GM04504 (cell line): ENCODE measurements around the gene GPR31.

Experiments used
- DNase-seq: peaks from one replicate; pipeline ENCODE4 v3.0.0-alpha.2; 2012; ENCODE audit warnings: low read depth

GPR31 gene

GRCh38 chr6:167165858-167166471 lies 8.2 kb upstream of the GPR31 start:
- DNase-seq: no peak

DNA sequence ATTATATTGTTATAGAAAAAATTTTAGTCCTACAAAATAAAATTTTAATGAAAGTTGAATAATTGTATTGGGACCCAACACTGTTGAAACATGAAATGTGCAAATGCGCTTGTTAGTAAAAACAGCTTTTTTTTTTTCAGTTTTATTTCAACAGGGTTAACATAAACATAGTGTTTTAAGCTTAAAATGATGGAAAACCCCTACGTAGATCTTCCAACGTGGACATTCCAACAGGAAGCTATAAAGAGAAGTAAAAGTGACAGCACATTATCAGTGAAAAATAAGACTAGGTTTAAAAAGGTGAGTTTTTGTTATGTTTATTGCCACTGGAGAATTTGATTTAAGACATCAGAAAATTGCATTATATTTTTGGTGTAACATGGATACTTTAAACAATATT lies 6.5 kb upstream of the GPR31 start:
- no peak for DNase-seq

DNA sequence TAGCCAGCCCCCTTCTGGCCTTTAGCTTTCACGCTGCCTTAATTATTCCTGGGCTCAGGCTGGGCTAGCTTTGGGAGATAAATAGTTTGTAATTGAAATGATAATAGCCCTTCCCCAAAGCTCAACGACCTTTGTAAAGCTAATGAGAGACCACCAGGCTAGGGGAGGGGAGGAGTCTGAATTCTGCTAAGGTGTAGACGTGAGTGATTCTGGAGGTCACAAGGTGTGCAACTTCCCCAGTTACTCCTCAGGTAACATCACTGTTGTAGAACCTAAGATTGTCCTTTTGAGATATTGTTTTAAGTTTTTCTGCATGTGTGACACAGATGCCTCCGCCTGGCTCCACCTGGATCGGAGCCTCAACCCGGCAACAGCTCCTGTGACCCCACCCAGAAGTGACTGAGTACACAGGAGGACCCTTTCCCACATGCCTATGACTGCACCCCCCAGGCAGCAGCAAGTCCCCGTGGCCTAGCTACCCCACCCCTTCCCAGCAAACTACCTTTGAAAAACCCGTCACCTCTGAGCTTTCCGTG lies 5.8 kb upstream of the GPR31 start:
- DNase-seq: no peak

DNA sequence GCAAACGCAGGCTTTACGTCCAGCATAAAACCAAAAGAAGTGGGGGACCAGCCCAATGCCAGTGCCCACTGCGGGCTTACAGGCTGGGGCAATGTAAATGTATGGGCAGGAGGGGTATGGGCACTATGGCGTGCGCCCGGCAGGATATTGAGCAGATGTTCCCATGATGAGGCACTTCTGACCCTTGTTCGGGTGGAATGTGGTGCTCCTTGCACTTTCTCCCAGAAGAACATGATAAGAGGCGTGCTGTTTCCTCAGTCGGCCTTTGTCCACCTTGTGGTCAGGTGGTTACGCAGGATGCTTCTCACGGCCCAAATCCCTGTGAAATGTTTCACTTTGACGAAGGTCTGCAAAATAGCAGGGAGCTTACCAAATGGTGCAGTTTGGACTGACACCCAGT lies 4.8 kb upstream of the GPR31 start:
- no peak for DNase-seq

DNA sequence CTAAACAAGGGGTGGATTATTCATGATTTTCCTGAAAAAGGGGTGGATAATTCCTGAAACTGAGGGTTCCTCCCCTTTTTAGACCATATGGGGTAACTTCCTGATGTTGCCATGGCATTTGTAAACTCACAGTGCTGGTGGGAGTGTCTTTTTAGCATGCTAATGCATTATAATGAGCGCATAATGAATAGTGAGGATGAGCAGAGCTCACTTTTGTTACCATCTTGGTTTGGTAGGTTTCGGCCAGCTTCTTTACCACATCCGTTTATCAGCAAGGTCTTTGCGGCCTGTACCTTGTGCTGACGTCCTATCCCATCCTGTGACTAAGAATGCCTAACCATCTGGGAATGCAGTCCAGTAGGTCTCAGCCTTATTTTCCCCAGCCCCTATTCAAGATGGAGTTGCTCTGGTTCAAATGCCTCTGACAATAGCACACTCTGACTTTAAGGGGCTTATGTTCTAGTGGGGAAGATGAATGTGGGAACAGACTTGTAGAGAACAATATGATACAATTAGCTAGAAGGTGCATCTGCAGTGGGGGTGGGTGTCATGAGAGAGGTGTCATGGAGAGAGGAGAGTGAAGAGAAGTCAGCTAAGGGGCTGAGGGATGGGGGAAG lies 4.2 kb upstream of the GPR31 start:
- DNase-seq: no peak

- no peak for DNase-seq
Measured at GRCh38 chr6:167157414-167157813, 366 bp downstream of the GPR31 start.

DNA sequence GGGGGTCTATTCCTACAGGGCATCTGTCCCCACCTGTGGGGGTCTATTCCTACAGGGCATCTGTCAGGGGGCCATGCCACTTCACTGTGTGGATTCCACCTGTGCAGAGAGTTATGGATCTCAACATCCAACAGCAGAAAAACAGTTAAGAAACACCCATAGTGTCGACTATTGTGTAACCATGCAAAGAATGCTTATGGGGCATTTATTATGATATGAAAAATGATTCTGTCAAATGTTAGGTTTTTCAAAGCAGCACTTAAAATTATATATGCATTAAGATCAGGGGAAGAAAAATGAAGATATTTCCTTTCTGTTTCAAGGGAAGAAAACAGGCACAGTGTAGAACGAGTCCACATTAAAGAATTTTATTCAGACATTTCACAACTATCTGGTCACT lies 2.9 kb downstream of the GPR31 start:
- DNase-seq: no peak

DNA sequence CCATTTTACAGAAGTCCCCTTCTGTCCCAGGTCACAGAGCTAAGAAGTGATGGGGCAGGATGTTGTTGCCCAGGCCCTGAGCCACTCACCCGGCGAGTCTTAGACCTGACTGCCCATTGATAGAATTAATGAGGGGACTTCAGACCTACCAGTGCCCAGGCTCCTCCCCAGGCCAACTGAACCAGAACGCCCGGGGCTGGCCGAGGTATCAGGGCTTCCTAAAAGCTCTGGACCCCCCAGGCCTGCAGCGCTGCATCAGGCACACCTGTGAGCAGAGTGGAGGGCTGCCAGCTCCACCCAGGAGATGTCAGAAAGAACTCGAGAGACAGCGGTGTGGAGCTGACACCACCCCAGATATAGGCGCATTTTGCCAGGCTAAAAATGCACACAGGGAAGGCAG lies 3.5 kb downstream of the GPR31 start:
- no peak for DNase-seq

- DNase-seq: no peak
Measured at GRCh38 chr6:167153521-167153959, 4.2 kb downstream of the GPR31 start.

GRCh38 chr6:167152862-167153261 lies 4.9 kb downstream of the GPR31 start:
- no peak for DNase-seq

GRCh38 chr6:167151648-167152047 lies 6.1 kb downstream of the GPR31 start:
- DNase-seq: no peak

GRCh38 chr6:167150941-167151549 lies 6.7 kb downstream of the GPR31 start:
- no peak for DNase-seq

DNA sequence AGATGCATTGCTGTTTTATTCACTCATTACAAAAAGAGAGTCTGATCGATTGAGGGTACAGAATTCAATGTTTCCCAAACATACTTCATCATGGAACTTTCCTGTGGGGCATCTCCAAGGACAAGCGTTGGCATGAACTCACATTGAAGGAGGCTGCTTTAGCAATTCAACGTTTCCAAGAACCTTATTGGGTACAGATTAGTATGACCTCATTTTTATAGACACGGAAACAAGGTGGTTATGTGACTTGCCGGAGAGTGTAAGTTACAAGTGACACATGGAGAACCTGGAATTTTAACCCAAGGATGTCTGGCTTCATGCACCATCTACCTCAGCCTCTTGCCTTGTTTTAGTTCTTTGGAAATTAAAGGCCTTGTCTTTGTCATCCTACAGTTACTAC lies 8.8 kb downstream of the GPR31 start:
- no peak for DNase-seq

GRCh38 chr6:167148021-167148420 lies 9.8 kb downstream of the GPR31 start:
- DNase-seq: no peak

DNA sequence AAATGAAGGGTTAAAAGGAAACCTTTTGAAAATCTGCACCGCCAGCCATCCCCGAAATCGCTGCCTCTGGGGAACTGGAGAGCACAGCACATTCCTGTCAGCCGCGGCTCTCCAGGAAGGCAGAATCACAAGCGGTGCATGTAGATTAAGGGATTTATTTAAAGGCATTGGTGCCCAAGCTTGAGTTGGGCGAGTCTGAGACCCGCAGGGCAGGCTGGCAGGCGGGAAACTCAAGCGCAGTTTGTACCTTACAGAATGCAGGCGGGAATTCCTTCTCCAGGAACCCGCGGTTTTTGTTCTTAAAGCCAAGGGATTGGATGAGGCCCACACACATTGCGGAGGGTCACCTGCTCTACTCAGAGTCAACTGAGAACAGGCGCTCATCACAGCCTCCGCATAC lies 10.8 kb downstream of the GPR31 start:
- DNase-seq: no peak

GRCh38 chr6:167146135-167146534 lies 11.6 kb downstream of the GPR31 start:
- no peak for DNase-seq

- no peak for DNase-seq
Measured at GRCh38 chr6:167145461-167145860, 12.3 kb downstream of the GPR31 start.

DNA sequence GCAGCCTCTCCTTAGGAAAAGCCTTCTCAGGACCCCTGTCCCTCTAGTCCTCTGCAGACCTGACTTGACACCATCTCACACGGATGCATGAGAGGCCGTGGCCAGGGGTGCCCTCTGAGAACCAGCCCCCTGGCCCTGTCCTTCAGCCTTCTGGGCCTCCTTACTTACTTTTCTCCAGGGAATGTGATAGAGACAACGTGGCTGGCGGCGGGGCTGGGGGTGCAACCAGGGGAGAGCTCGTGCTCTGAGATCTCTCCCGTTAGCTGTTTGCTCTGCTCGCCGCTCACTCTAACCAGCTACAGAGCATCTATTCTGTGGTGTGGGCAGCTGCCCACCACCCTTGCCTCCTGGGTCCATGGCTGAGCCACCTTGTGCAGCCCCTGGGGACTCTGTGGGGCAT lies 14.7 kb downstream of the GPR31 start:
- DNase-seq: no peak

GRCh38 chr6:167142433-167142761 lies 15.4 kb downstream of the GPR31 start:
- DNase-seq: no peak

DNA sequence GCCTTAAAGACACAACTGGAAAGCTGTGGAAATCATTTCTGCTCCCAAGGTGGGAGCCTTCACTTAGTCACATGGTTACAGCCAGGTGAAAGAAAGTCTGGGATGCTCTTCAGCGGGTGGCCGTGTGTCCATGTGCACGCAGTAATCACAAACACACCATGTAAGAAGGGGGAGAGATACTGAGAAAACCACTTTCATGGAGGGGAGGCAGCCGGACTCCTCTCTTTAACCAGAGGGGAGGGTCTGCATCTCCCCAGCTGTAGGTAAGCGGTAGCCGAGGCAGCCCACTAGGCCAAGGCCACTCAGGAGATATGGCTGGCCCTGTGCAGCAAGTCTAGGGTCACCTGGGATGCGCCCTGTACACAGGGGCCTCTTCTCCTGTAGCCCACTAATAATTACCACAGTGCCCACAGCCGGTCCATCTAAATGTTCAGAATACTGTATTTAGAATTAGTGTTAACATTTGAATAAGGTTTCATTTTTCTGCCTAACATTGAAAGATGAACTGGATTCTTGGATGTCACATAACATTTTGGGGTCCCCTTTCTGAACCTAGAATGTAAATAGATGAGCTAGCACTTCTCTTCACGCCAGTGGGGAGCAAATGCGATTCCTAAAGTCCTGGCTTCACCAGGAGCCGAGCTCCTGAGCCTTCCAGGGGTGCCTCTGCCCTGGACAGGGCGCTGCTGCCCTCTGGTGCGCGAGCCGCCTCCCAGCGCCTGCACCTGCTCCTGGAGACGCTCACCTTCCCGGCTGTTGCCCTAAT lies 15.9 kb downstream of the GPR31 start:
- no peak for DNase-seq

- DNase-seq: no peak
Measured at GRCh38 chr6:167140589-167141474, 16.9 kb downstream of the GPR31 start.

GRCh38 chr6:167139761-167140160 lies 18.0 kb downstream of the GPR31 start:
- DNase-seq: no peak
